VCaP (cell line): ENCODE results near the gene NHSL1.

Experiments used
- H3K27ac ChIP-seq: fragments of 450-650 bp; 2 replicates; pipeline ENCODE4 v1.5.1; 2017
- TF ChIP-seq, protein P1 (sequence below): fragments of 450-650 bp; conservative IDR thresholded peaks from 2 replicates; pipeline ENCODE4 v1.5.1; 2017; ENCODE audit warnings: mild to moderate bottlenecking, moderate library complexity

NHSL1 gene

GRCh38 chr6:138502546-138502945, 3.3 kb upstream of the NHSL1 start:
- TF ChIP-seq, protein P1, sequence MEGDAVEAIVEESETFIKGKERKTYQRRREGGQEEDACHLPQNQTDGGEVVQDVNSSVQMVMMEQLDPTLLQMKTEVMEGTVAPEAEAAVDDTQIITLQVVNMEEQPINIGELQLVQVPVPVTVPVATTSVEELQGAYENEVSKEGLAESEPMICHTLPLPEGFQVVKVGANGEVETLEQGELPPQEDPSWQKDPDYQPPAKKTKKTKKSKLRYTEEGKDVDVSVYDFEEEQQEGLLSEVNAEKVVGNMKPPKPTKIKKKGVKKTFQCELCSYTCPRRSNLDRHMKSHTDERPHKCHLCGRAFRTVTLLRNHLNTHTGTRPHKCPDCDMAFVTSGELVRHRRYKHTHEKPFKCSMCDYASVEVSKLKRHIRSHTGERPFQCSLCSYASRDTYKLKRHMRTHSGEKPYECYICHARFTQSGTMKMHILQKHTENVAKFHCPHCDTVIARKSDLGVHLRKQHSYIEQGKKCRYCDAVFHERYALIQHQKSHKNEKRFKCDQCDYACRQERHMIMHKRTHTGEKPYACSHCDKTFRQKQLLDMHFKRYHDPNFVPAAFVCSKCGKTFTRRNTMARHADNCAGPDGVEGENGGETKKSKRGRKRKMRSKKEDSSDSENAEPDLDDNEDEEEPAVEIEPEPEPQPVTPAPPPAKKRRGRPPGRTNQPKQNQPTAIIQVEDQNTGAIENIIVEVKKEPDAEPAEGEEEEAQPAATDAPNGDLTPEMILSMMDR, result no peak
- H3K27ac ChIP-seq, result no peak overlapping the region

GRCh38 chr6:138500867-138501446, 1.7 kb upstream of the NHSL1 start:
- TF ChIP-seq, protein P1, result no peak
- H3K27ac ChIP-seq, result no peak overlapping the region; the same call in 1 of the 2 replicates

GRCh38 chr6:138500045-138500665, 861 bp upstream of the NHSL1 start:
- H3K27ac ChIP-seq, result peak overlapping the region; percentile 3; the same call in 1 of the 2 replicates
- TF ChIP-seq, protein P1, result no peak

DNA sequence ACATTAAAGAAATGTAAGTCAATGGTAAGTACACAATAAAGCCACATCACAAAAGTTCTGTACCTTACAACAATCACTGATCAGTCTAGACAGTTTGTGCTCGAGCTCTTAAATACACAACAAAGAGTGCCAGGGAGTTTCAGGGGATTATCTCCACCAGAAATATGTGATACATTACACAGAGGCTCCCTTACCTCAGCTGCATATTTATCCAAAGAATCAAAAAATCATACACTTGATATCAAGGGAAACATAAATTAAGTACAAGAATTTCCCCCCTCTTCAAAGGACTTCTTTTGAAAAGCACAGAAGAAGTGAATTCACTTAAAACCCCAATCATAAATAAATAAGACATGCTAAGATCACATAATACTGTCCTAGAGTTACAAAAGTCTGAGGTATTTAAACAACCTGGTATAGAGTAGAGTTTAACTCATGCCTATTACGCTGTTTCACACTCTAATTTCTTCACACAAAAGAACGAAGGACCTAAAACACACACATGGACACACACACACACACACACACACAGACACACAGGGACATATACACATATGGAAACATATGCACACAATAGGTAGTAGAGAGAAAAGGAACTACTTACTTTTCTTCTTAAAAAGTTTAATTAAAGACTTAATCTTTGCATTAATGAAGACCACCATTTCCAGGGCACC, 528 bp downstream of the NHSL1 start:
- no peak overlapping the region; the same call in 1 of the 2 replicates for H3K27ac ChIP-seq
- TF ChIP-seq, protein P1, result no peak

DNA sequence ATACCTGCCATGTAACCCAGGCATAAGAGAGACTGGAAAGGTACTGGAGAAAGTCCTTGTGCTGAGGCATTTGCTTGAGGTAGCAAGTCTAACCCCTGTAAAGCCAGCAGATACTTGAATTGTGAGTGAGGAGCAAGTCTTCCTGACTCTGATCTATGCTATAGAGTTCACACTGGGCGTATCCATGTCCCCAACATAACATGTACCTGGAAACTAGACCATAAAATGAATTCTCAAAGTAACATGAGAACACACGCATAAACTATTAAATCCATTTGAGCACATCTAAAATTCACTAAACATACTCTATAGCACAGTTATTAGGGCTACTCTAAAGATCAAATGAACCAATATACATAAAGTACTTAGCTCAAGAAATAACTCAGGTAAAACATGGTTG, 2.0 kb downstream of the NHSL1 start:
- TF ChIP-seq, protein P1, result no peak
- no peak overlapping the region for H3K27ac ChIP-seq

DNA sequence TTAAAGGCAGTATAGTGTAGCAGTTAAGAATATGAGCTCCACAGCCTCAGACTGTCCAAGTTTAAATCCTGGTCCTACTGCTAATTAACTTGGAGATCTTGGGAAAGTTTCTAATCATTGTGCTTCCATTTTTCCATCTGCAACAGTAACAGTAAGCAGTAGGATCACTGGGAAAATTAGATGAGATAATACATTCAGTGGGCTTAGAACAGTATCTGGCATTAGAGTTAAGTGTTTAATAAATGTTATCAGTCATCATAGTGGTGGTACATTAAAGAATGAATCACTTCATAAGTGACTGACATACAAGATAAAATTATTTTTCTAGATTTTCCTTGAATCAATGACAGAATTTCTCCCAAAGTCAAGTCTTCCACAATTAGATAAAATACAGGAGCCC, 5.0 kb downstream of the NHSL1 start:
- TF ChIP-seq, protein P1, result no peak
- H3K27ac ChIP-seq, result no peak overlapping the region

DNA sequence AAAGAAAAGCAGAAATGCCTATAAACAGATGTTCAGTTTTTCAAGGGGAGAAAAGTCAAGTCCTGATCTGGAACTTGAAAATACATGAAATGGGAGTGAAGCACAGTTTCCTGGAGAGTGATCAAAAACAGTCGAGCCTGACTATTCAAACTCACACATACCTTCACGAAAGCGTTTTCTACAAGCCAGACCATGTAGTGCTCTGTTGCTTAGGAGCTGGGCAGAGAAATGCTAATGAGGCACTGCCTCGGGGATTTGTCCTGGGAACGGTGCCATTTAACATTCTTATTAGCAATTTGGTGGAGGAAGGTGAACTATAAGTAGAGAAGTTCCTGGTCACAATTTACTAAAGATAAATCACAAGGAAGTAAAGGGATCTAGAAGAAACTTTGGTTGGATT, 5.9 kb downstream of the NHSL1 start:
- peak overlapping the region; percentile 6; the same call in 1 of the 2 replicates for H3K27ac ChIP-seq
- TF ChIP-seq, protein P1, result no peak
